Mesendoderm (in vitro differentiated cells): ENCODE measurements around the gene RPL10. TPM values are rescaled to one million over a fixed set of nuclear protein-coding genes. Genes with fewer than 3 reads are reported as not detected.

ENCODE experiments used
- small RNA-seq: library from polyadenylated mRNA; stranded (forward); fragments of <200 nt; extraction: miRNeasy Mini kit (QIAGEN cat#:217004); gene quantifications from one replicate; pipeline ENCODE3, GENCODE V24; 2013; ENCODE audit not compliant: insufficient read depth

The RPL10 gene

Small RNA genes within 50 kb of the gene (small RNA-seq; reads per million reads assigned to genes)
- 0.54 reads per million for gene MIR6858
- not detected for gene SNORA70
